A673 (cell line): ENCODE measurements around the gene IPCEF1.

Source experiments
- EZH2 ChIP-seq: fragments of 200-600 bp; sonication (generic); IDR thresholded peaks from 2 replicates; pipeline ENCODE4 v1.6.1; 2017; ENCODE audit warnings: borderline replicate concordance, low read depth, mild to moderate bottlenecking, mixed read lengths, antibody characterized with exemption, low read length; ENCODE audit not compliant: poor library complexity, severe bottlenecking
- TF ChIP-seq, protein P1 (sequence below): fragments of 300-800, 200-600 bp; sonication (generic); conservative IDR thresholded peaks from 2 replicates; pipeline ENCODE4 v1.5.1; 2017; ENCODE audit warnings: low read depth, mild to moderate bottlenecking, antibody characterized with exemption, low read length, moderate library complexity, mixed read lengths

GRCh38 chr6:154390034-154390433, 33.4 kb upstream of the IPCEF1 start:
- TF ChIP-seq EZH2, result no peak
- TF ChIP-seq, protein P1, sequence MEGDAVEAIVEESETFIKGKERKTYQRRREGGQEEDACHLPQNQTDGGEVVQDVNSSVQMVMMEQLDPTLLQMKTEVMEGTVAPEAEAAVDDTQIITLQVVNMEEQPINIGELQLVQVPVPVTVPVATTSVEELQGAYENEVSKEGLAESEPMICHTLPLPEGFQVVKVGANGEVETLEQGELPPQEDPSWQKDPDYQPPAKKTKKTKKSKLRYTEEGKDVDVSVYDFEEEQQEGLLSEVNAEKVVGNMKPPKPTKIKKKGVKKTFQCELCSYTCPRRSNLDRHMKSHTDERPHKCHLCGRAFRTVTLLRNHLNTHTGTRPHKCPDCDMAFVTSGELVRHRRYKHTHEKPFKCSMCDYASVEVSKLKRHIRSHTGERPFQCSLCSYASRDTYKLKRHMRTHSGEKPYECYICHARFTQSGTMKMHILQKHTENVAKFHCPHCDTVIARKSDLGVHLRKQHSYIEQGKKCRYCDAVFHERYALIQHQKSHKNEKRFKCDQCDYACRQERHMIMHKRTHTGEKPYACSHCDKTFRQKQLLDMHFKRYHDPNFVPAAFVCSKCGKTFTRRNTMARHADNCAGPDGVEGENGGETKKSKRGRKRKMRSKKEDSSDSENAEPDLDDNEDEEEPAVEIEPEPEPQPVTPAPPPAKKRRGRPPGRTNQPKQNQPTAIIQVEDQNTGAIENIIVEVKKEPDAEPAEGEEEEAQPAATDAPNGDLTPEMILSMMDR, result no peak
